Lung (tissue), 12 donors: ENCODE data around the gene BCAP31. TPM values are rescaled to one million over a fixed set of nuclear protein-coding genes. Genes with fewer than 3 reads are reported as not detected.
A peak's percentile ranks its signal among the peaks of the same experiment; 100 is the strongest.

ENCODE experiments used
- ATAC-seq: fragments of 200-7000 bp; cut with Tn5 transposase; one replicate; pipeline ENCODE4 v1.9.1; 2020; ENCODE audit warnings: moderate number of reproducible peaks; ENCODE audit not compliant: insufficient read depth, low FRiP score
- DNase-seq, 3 donors: peaks; one replicate each; pipeline ENCODE4 v3.0.0-alpha.2; 2013 to 2017
- H3K27ac ChIP-seq, 2 donors: one replicate each; pipeline ENCODE4 v1.5.1; 2013; ENCODE audit warnings: mild to moderate bottlenecking in 2 of 2, moderate library complexity in 2 of 2, control low read depth in 1 of 2, inconsistent platforms in 1 of 2, low read depth in 1 of 2, low read length in 1 of 2
- H3K27me3 ChIP-seq, 3 donors: one replicate each; pipeline ENCODE4 v1.5.1; 2013; ENCODE audit warnings: low read length in 2 of 3; ENCODE audit not compliant: control insufficient read depth in 3 of 3, insufficient read depth in 3 of 3
- H3K36me3 ChIP-seq, 4 donors: one replicate each; pipeline ENCODE4 v1.5.1; 2013; ENCODE audit warnings: low read length in 4 of 4, mild to moderate bottlenecking in 1 of 4, moderate library complexity in 1 of 4; ENCODE audit not compliant: control insufficient read depth in 4 of 4, insufficient read depth in 4 of 4
- H3K4me1 ChIP-seq, 5 donors: one replicate each; pipeline ENCODE4 v1.5.1; 2013; ENCODE audit warnings: low read length in 5 of 5, mild to moderate bottlenecking in 2 of 5, moderate library complexity in 1 of 5; ENCODE audit not compliant: control insufficient read depth in 5 of 5, insufficient read depth in 5 of 5
- H3K4me3 ChIP-seq: one replicate; pipeline ENCODE4 v1.5.1; 2013; ENCODE audit warnings: mild to moderate bottlenecking, control low read depth, moderate library complexity
- H3K9ac ChIP-seq, 2 donors: one replicate each; pipeline ENCODE4 v1.5.1; 2013; ENCODE audit warnings: low read length in 2 of 2, control low read depth in 1 of 2; ENCODE audit not compliant: insufficient read depth in 1 of 2
- H3K9me3 ChIP-seq, 4 donors: one replicate each; pipeline ENCODE4 v1.5.1; 2013; ENCODE audit warnings: low read length in 3 of 4, mild to moderate bottlenecking in 1 of 4, moderate library complexity in 1 of 4; ENCODE audit not compliant: control insufficient read depth in 4 of 4, insufficient read depth in 3 of 4
- WGBS, 2 donors: extraction: QIAGEN DNeasy Blood & Tissue Kit; methylation state at CpG; one replicate each; pipeline ENCODE4 v1.1.7; 2013; 5-methylcytosine and 5-hydroxymethylcytosine counted together
- polyA plus RNA-seq, 2 donors: library from polyadenylated mRNA; stranded (reverse); fragments of 200-250 nt; gene quantifications; one replicate each; pipeline ENCODE4 v1.2.1, GENCODE V29; 2013
- total RNA-seq, 2 donors: library from RNA; depleted of rRNA in 1 of 2; stranded (reverse); fragments of >200 nt in 1 of 2; gene quantifications; one replicate each; pipeline ENCODE4 v1.2.1, GENCODE V29; 2014 to 2021
- TF ChIP-seq, protein P1 (sequence below): IDR thresholded peaks from 2 replicates; pipeline ENCODE4 v1.5.1; 2012; ENCODE audit warnings: mild to moderate bottlenecking; ENCODE audit errors: control extremely low read depth, extremely low read depth
- donor health status: control.
- donor health status: control.
- donor health status: Bipolar disorder and iron deficiency.
- donor health status: healthy.
- donor health status: DM: yes; HTN: yes; CAD: no.

BCAP31 gene
- total and polyA plus RNA-seq, 4 donors = 76.8 to 283 (median 206) TPM

- TF ChIP-seq, protein P1, sequence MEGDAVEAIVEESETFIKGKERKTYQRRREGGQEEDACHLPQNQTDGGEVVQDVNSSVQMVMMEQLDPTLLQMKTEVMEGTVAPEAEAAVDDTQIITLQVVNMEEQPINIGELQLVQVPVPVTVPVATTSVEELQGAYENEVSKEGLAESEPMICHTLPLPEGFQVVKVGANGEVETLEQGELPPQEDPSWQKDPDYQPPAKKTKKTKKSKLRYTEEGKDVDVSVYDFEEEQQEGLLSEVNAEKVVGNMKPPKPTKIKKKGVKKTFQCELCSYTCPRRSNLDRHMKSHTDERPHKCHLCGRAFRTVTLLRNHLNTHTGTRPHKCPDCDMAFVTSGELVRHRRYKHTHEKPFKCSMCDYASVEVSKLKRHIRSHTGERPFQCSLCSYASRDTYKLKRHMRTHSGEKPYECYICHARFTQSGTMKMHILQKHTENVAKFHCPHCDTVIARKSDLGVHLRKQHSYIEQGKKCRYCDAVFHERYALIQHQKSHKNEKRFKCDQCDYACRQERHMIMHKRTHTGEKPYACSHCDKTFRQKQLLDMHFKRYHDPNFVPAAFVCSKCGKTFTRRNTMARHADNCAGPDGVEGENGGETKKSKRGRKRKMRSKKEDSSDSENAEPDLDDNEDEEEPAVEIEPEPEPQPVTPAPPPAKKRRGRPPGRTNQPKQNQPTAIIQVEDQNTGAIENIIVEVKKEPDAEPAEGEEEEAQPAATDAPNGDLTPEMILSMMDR = no peak
- Histone ChIP-seq H3K4me1 (peaks cover 0 to 16% (median 10%) of the 10 kb centered on the region in 5 donors), H3K27ac (no peak overlapping the region), H3K9me3 (peaks cover 0 to 2% (median 0%) of the 10 kb centered on the region in 4 donors), H3K36me3 (no peaks in the 10 kb centered on the region), H3K9ac (no peak overlapping the region), H3K27me3 (no peaks in the 10 kb centered on the region), H3K4me3 (no peak overlapping the region)
- no peak for ATAC-seq
- DNase-seq = peak in 1 of 3 donors; percentile 9
- 85 to 89% methylated on average over 41 to 56 of the region's 56 CpGs for WGBS, 2 donors
Measured at GRCh38 chrX:153766871-153767673, 42.9 kb upstream of the BCAP31 start.

DNA sequence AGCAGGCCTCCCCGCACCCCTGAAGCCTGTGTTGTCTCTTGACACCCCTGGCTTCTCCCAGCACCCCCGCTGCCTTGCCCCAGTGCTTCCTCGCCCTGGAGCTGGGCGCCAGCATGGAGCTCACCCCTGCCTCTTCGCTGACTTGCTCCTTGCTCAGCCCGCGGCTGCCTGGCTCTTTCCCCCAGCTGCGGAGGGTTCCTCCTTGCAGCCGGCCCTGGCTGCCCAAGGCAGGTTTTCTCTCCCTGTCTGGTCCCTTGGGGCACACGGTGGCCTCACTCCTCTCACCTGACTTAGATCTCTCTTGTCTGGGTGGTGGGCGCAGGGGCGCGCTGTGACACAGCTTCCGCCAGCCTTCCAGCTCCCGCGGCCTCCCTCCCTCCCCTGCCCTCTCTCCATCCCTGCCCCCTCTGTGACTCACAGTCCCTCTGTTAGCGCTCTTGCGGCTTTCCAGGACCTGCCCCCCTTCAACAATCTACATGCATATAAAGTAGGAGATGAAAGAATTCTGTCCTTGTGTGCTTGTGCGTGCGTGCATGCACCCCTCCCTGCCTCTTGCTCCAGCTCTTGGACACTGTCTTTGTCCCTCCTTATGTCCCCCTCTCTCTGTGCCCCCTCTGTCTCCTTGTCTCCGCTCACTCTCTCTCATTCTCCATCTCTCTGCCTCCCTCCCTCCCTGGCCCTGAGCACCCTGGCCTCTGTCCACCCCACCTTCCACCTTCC is 42.1 kb upstream of the BCAP31 start:
- TF ChIP-seq, protein P1 = no peak
- 10 to 50% methylated on average over 11 to 21 of the region's 21 CpGs for WGBS, 2 donors
- H3K9me3 ChIP-seq = peaks cover 0 to 5% (median 0%) of the 10 kb centered on the region in 4 donors
- H3K27ac ChIP-seq = peak overlapping the region in 1 of 2 donors; percentile 63
- H3K36me3 ChIP-seq = no peaks in the 10 kb centered on the region
- H3K4me3 ChIP-seq = no peak overlapping the region
- ATAC-seq (no peak), DNase-seq (peak; percentile 45 to 60 (median 57))
- no peaks in the 10 kb centered on the region for H3K27me3 ChIP-seq
- H3K9ac ChIP-seq = no peak overlapping the region
- peaks cover 0 to 16% (median 10%) of the 10 kb centered on the region in 5 donors for H3K4me1 ChIP-seq

DNA sequence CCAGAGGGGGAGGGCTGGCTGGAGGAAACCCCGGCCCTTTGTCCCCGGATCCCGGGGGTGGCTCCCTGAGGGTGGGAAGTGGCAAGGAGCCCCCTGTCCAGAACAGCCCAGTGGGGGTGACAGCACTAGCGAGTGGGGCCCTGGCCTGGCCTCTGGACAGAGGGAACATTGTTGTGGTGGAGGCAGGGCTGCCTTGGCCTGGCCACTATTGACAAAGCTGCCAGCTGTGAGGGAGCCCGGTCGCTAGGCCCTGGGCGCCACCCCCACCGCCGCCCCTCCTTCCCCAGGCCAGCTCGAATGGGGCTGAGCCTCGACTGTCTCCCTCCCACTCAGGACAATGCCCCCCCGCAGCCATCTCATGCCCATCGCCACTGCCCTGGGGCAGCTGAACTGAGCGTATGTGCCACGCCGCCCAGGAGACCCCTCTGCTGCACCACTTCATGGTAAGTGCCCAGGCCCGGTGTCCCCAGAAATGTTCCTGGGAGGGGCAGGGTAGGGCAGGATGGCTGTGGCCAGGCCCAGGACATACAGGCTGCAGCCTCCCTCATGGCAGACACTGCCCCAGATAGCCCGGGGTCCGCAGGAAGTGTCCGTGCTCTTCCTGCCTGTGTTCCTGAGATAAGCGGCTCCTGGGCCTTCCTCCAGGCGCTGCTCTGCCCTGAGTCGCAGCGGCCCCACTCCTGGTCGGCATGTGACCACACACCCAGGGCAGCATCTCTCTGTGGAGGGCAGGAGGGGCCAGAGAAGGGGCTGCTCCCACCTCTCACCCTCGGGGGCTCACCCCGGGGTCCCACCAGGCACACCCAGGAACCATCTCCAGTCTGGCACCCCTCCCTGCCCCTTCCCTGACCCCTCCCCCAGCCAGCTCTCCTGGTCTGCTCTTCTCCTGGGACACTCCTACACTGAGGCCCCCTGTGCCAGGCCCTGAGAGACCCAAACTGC is 41.2 kb upstream of the BCAP31 start:
- Histone ChIP-seq H3K9me3 (peaks cover 0 to 5% (median 0%) of the 10 kb centered on the region in 4 donors), H3K4me1 (peaks cover 0 to 16% (median 10%) of the 10 kb centered on the region in 5 donors), H3K9ac (no peak overlapping the region), H3K36me3 (no peaks in the 10 kb centered on the region), H3K27ac (peak overlapping the region in 1 of 2 donors; percentile 63), H3K4me3 (no peak overlapping the region), H3K27me3 (no peaks in the 10 kb centered on the region)
- ATAC-seq (no peak), DNase-seq (peak in 1 of 3 donors; percentile 12)
- 66 to 84% methylated on average over 13 to 27 of the region's 27 CpGs for WGBS, 2 donors
- TF ChIP-seq, protein P1 = no peak
